SKM-1 treated with dmso at 0.1 percent for 144 hours (cell line): ENCODE results near the gene MS4A10.
A peak's percentile ranks its signal among the peaks of the same experiment; 100 is the strongest.
"Not testable (repeated sequence)": the region's sequence is repeated elsewhere in the genome, so short reads cannot be mapped to it uniquely, and the experiment has no call there.

Source experiments
- DNase-seq: peaks from one replicate; lab custom pipeline; 2025; ENCODE audit not compliant: unreplicated experiment; lab: John Stamatoyannopoulos, UW

The MS4A10 gene

DNA sequence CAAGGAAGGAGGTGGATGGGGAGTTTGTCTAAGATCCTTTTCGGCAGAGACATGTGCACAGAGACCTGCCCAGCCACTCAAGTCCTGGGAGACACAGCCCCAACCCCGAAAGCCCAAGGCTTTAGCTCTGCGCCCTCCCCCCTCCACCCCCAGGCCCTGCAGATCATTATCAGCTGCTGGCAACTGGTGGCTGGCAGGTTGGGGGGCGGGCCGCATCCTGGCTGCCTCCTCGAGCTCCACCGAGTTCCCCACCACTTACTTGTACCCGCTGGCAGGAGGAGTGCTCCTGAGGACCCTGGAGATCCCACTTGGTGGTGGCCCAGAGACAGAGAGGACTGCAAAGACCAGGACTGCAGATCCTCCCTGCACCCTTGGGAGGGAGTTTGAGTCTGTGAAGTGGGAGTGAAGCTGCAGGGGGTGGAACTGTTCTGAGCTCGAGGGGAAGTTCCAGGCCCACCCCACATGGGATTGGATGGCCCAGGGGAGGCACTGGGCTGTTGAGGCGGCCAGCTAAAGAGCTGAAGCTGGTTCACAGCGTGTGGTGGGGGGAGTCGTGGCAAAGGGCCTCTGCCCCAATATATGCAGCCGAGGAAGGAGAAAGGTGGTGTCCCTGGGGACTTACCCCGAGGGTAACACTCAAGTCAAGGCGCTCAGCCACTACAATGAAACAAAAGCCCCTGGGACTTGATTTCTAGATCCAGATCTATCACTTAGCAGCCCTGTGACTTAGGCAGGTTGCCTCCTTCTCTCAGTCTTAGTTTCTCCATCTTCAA, 36.9 kb downstream of the MS4A10 start:
- no peak for DNase-seq

DNA sequence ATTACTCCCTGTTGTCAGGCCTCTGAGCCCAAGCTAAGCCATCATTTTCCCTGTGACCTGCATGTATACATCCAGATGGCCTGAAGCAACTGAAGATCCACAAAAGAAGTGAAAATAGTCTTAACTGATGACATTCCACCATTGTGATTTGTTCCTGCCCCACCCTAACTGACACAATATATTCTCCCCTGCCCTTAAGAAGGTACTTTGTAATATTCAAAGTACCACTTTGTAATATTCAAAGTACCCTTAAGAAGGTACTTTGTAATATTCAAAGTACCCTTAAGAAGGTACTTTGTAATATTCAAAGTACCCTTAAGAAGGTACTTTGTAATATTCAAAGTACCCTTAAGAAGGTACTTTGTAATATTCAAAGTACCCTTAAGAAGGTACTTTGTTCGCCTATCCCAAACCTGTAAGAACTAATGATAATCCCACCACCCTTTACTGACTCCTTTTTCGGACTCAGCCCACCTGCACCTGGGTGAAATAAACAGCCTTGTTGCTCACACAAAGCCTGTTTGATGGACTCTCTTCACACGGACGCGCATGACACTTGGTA, 38.7 kb downstream of the MS4A10 start:
- not testable (repeated sequence) for DNase-seq

DNA sequence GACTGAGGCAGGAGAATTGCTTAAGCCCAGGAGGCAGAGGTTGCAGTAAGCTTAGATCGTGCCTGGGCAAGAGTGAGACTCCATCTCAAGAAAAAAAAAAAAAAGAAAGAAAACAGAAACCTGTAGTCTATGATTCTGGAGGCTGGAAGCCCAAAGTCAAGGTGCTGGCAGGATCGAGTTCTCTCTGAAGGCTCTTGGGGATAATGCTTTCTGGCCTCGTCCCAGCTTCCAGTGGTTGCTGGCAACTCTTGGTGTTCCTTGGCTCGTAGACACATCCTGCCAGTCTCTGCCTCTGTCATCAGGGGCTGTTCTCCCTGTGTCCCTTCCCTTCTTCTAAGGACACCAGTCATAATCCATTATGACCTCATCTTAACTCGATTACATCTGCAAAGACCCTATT, 40.0 kb downstream of the MS4A10 start:
- DNase-seq, result no peak

- no peak for DNase-seq
Measured at GRCh38 chr11:60825790-60826189, 40.7 kb downstream of the MS4A10 start.

DNA sequence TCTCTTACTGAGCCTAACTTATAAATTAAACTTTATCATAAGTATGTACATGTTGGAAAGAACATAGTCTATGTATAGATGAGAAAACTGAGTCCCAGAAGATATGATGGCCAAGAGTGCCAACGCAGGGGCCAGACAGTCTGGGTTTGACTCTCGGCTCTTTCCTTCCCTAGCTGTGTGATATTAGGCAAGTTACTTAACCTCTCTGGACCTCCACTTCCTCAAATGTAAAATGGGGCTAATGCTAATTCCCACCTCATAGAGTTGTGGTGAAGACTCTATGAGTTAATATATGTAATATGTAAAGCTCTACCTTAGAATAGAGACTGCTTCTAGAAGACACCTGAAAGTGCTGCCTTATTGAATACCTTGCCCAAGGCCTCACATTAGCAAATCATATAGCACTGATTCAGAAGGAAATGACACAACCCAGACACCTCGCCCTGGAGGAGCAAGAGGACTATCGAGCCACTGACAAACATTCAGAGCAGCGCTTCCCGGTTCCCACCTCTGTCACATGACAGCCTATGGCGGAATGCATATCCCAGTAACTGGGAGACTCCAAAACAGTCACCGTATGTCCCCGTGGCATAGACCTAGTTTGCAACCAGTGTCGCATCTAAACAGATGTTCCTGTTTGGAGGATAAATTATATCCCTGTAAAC, 45.5 kb downstream of the MS4A10 start:
- no peak for DNase-seq

DNA sequence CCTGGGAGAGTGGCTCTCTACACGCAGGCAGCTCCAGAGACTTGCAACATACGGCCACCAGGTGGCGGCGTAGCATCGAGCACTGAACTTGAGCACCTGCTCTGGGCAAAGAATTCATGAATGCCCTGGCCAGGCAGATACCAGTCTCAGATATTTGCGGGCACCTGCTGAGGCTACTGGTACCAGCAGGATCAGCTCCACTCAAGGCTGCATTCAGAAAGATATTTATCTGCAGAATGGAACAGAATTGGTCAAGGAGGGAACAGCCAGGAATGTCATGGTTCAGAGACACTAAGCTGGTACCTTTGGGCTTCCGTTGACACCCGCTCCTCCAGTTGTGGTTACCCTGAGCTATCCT, 46.0 kb downstream of the MS4A10 start:
- DNase-seq, result peak; percentile 72

DNA sequence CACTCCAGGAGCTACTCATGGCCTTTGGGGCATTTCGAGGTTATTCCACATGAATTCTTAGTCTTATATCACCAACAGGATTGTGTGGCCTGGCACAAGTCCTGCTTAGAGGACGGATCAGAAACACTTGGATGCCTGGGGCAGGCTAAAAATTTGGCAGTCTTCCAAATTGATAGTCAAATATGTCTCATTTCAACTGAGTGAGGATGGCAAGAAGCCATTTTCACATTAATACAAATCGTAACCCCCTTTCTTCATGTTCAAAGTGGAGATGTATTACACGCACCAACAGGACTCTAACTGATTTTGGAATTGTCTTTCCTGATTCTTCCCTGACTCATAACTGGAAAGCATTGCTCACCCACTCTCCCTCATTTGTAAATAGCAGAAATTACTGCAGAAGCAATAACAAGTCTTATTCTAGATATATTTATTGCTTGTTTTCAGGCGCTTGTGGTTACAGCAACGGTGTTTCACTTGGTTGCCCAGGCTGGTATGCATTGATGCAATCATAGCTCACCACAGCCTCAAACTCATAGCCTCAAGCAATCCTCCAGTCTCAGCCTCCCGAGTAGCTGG, 46.5 kb downstream of the MS4A10 start:
- no peak for DNase-seq

- no peak for DNase-seq
Measured at GRCh38 chr11:60834742-60835533, 49.8 kb downstream of the MS4A10 start.

DNA sequence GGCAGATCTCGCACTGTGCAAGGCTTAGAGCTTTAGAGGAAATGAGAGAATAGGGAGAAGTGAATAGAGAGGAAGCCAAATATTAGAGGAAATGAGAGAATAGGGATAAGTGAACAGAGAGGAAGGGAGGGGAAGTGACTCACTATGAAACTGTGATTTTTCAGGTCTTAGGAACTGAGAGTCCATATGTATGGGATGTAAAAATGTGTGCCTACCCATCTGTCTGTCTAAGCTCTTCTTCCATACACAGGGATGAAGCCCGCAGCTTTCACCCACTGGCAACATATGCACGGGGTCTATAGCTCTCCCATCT, 50.4 kb downstream of the MS4A10 start:
- DNase-seq, result peak; percentile 20

DNA sequence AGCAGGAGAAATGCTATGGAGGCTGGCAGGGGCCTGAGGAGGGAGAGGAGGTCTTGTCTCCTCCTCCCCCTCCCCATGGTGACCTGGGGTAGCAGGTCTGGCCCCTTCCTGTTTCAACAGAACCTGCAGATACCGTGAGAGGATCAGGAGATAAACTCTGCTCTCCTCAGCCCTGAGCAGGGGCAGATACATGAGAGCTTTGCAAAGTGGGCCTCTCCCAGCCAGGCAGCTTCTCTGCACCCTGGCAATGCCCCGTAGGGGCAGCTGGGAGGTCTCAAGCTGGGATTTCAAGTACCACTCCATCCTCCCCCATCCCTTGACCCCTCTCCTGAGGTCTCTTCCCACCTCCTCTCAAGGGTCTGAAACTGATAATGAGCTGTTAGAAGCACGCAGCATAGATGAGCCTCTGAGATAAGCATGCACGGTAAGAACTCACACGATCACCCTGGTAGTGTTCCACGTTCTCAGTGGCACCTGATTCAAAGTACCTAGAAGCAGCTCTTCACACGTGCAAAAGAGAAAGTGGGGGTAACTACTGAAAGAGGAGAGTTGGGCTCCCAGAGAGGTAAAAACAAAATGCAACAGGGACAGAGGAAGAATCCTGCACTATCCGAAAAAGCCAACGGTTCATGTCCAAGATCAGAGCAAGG, 51.9 kb downstream of the MS4A10 start:
- no peak for DNase-seq

GRCh38 chr11:60838132-60838531, 53.0 kb downstream of the MS4A10 start:
- peak; percentile 8 for DNase-seq

DNA sequence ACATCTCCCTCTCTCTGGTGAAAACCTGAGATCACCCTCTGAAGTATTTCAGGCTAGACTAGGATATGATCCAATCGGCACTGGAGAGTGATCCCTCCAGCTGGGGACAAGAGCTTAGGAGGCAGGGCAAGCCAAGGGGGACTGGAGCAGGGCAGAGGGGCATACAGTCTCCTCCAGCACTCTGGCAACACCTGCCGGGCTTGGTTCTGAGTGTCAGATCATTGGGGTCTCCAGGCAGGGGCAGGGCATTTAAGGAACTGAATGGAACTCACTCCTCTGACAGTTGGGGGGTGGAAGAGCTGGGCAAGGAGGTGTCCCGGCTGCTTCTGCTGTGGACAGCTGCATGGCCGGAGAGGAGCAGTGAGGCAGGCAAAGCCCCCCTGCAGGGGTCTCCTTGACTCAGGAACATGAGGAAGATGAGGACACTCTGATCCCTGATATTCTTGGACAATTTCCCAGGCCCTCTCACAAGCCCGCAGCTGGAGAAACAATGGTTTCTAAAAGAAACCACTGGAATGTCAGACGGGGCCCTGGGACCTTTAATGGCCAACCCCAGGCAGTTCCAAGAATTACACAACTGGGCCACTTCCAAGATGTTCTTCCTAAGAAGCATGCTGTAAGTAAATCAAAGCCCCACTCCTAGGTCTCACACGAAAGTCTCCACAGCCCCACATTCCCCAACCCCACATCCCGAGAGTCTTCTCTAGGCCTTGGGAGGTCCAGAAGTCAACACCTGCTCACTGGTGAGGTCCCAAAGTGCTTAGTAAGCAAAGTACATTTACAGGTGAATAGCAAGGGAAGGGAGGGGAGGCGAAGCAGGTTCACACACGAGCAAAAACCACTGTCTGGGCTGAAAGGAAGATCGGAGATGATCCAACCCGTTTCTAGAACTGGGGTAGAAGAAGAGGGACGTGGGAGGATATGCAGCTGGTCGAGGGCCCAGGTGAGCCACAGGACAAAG, 55.6 kb downstream of the MS4A10 start:
- DNase-seq, result no peak

- peak; percentile 75 for DNase-seq
Measured at GRCh38 chr11:60841797-60842667, 56.9 kb downstream of the MS4A10 start, which contains the start of gene CCDC86. Gene CCDC86, plus strand, starts transcription at chr11:60842113. Its CDS starts 12 bp downstream, at chr11:60842125.

GRCh38 chr11:60842668-60843600, 57.8 kb downstream of the MS4A10 start:
- no peak for DNase-seq

DNA sequence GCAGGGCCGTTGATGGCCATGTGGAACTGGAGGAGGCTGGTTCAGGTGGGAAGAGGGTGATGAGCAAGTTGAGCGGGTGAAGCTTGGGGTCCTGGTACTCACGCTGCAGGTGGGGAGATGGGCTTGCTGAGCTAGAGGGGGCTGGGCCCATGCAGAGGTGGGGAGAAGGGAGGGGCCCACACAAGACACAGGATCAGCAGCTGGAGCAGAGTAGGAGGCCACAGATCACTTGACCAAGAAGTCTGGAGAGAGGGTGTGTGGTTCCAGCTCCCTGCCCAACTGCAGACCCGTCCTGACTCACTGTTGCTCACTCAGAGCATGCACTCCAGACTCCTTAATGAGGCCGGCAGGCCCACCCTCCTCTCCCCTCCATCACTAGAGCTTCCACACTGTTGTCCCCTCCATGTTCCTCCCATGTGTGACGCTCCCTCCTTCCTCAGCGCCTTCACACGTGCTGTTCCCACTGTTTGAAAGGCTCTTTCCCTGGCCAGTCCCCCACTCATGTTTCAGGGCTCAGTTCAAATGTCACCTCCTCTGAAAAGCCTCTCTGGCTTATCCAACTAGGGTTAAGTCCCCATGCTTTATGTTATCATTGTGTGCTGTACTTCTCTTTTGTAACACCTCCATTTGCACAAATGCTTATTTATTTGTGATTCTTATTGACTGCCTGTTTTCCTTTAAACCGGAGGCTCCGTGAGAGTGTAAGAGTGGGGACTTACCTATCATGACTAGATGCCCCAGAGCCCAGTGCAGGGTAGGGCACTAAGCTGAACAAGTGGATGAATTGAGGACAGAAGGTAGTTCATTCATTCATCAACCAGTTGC, 59.1 kb downstream of the MS4A10 start:
- no peak for DNase-seq

- no peak for DNase-seq
Measured at GRCh38 chr11:60844870-60845221, 59.7 kb downstream of the MS4A10 start.

DNA sequence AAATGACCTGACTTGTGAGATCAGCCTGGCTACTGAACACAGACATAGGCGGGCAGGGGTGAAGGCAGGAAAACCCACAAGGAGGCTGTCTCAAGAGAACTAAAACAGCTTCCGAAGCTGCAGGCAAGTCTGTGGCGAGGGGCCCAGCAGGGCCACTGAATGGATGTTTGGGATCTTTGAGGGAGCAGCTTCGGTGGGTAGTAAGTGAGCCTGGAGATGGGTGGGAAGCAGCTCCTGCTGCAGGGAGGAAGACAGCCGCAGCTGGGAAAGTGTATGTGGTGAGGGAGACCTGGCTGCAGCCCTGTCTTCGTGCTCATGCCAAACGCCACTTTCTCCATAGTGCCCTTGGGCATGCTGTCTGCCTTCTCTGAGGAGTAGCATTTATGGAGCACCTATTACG, 60.2 kb downstream of the MS4A10 start:
- no peak for DNase-seq
